Measurements from ENCODE around the gene DTNBP1.

DNA sequence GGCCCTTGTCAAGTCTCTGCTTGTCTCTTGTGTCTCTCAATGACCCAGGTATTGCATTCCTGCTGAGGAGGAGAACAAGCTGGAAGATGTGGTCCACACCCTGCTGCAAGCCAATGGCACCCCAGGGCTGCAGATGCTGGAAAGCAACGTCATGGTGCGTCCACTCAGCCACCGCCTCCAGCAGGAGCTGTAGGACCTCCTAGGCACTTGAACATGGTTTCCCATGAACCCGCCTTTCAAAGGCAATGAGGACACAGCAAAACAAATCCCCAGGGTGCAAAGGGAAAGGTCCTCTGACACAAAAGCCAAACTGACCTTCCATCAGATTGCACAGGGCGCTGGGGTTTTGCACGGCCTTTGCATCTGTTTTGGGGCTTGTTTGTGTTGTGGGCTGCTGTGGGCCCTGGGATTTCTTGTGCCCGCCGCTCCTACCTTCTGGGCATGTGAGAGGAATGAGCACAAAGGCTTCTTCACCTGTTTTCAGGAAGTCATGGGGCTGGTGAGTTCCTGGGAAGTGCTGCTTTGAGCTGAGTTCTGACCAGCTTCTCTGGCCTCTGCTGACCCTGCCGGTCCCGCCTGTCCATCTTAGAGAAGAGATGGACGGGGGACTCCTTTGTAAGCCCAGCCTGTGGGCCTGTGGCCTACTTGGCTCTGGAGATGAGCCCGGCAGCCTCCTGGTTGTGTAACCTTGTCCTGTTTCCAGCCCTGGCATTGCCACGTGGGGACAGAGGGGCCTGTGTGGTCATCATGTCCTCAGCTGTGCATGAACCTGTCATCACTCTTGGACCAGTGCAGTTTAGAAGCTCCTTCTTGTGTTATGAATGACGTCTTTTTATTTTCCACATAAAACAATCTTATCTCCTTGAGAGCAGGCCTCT lies 151.3 kb downstream of the DTNBP1 start:
- no peak for TF ChIP-seq POLR2A (IDR thresholded peaks at IDR 0.05)
- TF ChIP-seq, protein P1, sequence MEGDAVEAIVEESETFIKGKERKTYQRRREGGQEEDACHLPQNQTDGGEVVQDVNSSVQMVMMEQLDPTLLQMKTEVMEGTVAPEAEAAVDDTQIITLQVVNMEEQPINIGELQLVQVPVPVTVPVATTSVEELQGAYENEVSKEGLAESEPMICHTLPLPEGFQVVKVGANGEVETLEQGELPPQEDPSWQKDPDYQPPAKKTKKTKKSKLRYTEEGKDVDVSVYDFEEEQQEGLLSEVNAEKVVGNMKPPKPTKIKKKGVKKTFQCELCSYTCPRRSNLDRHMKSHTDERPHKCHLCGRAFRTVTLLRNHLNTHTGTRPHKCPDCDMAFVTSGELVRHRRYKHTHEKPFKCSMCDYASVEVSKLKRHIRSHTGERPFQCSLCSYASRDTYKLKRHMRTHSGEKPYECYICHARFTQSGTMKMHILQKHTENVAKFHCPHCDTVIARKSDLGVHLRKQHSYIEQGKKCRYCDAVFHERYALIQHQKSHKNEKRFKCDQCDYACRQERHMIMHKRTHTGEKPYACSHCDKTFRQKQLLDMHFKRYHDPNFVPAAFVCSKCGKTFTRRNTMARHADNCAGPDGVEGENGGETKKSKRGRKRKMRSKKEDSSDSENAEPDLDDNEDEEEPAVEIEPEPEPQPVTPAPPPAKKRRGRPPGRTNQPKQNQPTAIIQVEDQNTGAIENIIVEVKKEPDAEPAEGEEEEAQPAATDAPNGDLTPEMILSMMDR (IDR thresholded peaks at IDR 0.05) = no peak
- no peak for TF ChIP-seq POLR2AphosphoS5 (IDR thresholded peaks at IDR 0.05)
- TF ChIP-seq EP300 (IDR thresholded peaks at IDR 0.05) = no peak
